Eye (tissue), 1 donor: ENCODE data around the gene CLPSL2.

Experiments used
- DNase-seq: peaks from one replicate; pipeline ENCODE4 v3.0.0-alpha.2; 2015

The CLPSL2 gene

GRCh38 chr6:35788423-35788982 is 12.1 kb downstream of the CLPSL2 start:
- no peak for DNase-seq

- DNase-seq = no peak
These were observed 14.3 kb downstream of the CLPSL2 start for GRCh38 chr6:35790683-35791082.

DNA sequence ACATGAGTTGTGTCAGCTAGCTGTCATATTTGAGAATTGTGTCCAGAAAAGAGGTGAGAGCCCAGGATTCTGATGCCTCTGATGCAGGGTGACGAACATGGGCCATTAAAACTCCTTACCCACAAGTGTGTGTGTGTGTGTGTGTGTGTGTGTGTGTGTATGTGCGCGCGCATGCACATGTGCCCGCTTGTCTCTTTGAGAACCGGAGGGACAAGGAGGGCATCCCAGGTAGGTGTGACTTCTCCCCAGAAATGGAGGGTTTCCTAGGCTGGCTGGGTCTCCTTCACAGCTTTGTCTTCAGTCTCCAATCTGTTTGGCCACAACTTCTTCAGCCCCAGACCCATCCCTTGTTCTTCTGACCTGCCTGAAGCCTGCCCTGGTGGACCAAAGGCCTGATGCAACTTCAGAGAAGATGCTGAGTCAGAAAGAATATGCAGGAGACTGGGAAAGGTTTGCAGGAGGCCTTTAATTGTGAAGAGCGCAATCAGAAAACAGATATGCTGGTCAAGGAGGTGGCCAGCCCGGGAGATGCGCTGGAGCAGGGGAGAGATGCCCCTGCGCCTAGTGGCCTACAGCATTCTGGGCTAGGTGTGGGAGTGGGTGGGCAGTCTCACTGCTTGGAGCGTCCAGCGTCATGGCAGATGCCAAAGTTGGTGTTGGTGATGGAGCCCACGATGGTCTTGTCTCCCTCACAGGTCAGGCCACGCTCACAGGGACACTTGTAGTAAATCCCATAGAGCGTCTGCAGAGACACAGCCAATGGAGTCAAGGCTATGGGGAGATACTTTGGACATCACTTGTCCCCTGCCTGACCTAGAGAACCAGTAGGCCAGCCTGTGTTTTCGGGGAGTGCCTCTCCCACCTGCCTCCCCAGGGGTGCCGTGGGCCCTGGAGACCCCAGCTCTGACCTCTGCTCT is 18.4 kb downstream of the CLPSL2 start:
- DNase-seq = no peak

- no peak for DNase-seq
These were observed 19.2 kb downstream of the CLPSL2 start for GRCh38 chr6:35795453-35796071.

GRCh38 chr6:35796236-35796635 is 19.8 kb downstream of the CLPSL2 start:
- no peak for DNase-seq

- DNase-seq = peak; percentile 49
These were observed 21.6 kb downstream of the CLPSL2 start for GRCh38 chr6:35797837-35798526.

DNA sequence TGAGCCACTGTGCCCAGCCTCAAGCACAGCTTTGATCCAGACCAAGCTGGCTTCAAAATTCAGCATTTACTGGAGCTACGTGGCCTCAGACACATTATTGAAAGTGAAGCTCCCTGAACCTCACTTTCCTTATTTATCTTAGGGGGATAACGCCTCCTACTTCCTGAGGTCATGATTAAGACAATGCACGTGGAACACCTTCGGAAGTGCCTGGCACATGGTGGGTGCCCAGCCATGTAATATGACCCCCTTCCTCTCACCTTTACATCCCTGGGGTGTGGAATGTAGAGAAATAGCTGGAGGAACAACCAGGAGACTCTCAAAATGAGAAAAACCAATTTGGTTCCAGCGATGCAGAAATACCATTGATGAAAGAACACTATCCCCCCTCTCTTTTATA is 22.3 kb downstream of the CLPSL2 start:
- no peak for DNase-seq

- DNase-seq = no peak
These were observed 24.8 kb downstream of the CLPSL2 start for GRCh38 chr6:35801148-35801547.

GRCh38 chr6:35804996-35805736 is 28.8 kb downstream of the CLPSL2 start, which contains the start of gene LHFPL5:
Gene LHFPL5, plus strand, starts transcription at chr6:35805352. Its CDS starts 319 bp downstream, at chr6:35805671.
- DNase-seq = peak; percentile 84

- DNase-seq = peak; percentile 50
These were observed 32.3 kb downstream of the CLPSL2 start for GRCh38 chr6:35808688-35809087.

- no peak for DNase-seq
These were observed 33.4 kb downstream of the CLPSL2 start for GRCh38 chr6:35809809-35810208.

DNA sequence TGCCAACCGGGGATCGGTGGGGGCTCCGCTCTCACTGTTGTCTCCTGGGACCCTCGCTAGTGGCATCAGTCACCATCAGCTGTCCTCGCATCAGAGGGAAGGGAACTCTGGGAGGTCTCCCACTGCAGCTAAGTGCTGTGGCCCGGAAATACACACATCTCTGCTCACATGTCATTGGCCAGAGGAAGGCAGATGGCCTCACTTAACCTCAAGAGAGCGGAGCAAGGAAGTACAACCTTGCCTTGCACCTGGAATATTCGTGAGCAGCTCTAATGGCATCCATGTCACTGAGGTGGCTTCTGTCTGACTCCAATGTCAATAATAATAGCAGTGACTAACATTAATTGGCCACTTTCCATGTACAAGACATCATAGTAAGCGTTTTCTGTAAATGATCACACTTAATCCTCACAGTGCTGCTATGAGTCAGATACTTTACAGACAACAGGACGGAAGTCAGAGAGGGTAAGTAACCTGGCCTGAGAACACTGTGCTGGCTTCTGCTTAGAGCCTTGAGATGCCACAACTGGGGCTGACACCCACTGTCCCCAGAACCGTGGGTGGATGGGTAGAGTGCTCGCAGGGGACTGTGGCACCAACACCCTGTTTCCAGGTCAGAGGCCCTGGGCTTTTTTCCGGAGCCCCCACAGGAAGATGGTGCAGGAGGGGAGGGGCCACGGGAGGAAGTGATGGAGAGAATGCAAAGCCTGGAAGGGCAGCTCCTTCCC is 34.7 kb downstream of the CLPSL2 start:
- peak; percentile 47 for DNase-seq

DNA sequence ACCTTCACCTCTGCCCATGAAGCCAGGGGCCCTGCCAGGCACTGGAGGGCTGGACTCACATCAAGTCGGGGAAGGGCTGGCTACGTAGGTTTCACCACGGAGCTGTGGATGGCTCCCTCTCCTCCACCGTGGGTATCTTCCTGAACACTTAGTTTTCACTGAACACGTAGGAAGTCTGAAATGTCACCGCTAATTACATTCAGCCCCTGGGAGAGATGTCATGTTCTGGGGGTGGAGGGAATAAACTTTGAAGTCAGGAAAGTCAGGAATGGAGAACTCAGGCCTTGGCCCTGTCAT is 35.2 kb downstream of the CLPSL2 start:
- DNase-seq = no peak

GRCh38 chr6:35817515-35817914 is 41.1 kb downstream of the CLPSL2 start:
- DNase-seq = no peak

GRCh38 chr6:35823601-35824000 is 47.2 kb downstream of the CLPSL2 start:
- no peak for DNase-seq

- no peak for DNase-seq
These were observed 48.3 kb downstream of the CLPSL2 start for GRCh38 chr6:35824552-35825192.
